Trophoblast cell (in vitro differentiated cells and primary cell): ENCODE measurements around the gene NOPCHAP1.
"Not testable (repeated sequence)": the region's sequence is repeated elsewhere in the genome, so short reads cannot be mapped to it uniquely, and the experiment has no call there.

Source experiments
- DNase-seq, 2 donors: peaks; one replicate each; pipeline ENCODE4 v3.0.0-alpha.2; 2016
- H2AFZ ChIP-seq: 2 replicates; pipeline ENCODE4 v1.6.1; 2013; ENCODE audit warnings: low read length, moderate library complexity, mild to moderate bottlenecking; ENCODE audit not compliant: insufficient read depth, poor library complexity
- H2AK5ac ChIP-seq: 2 replicates; pipeline ENCODE4 v1.6.1; 2013; ENCODE audit warnings: mild to moderate bottlenecking, low read length
- H2BK120ac ChIP-seq: 2 replicates; pipeline ENCODE4 v1.6.1; 2013; ENCODE audit warnings: low read length, mild to moderate bottlenecking, moderate library complexity; ENCODE audit not compliant: insufficient read depth, poor library complexity
- H2BK12ac ChIP-seq: 2 replicates; pipeline ENCODE4 v1.6.1; 2013; ENCODE audit warnings: mild to moderate bottlenecking, low read length, moderate library complexity
- H2BK5ac ChIP-seq: 2 replicates; pipeline ENCODE4 v1.6.1; 2013; ENCODE audit warnings: low read length, low read depth, moderate library complexity, mild to moderate bottlenecking; ENCODE audit not compliant: poor library complexity
- H3K14ac ChIP-seq: 2 replicates; pipeline ENCODE4 v1.6.1; 2013; ENCODE audit warnings: mild to moderate bottlenecking, low read length
- H3K18ac ChIP-seq: 2 replicates; pipeline ENCODE4 v1.6.1; 2013; ENCODE audit warnings: mild to moderate bottlenecking, low read length
- H3K23ac ChIP-seq: 2 replicates; pipeline ENCODE4 v1.6.1; 2013; ENCODE audit warnings: low read length
- H3K27ac ChIP-seq: 2 replicates; pipeline ENCODE4 v1.5.1; 2013; ENCODE audit warnings: low read depth, mild to moderate bottlenecking, inconsistent platforms, low read length, moderate library complexity
- H3K27me3 ChIP-seq: 2 replicates; pipeline ENCODE4 v1.6.1; 2013; ENCODE audit warnings: inconsistent platforms, mild to moderate bottlenecking, low read length, moderate library complexity; ENCODE audit not compliant: insufficient read depth
- H3K36me3 ChIP-seq, 2 experiments: 1 replicate in 1 of 2; 2 replicates in 1 of 2; pipeline ENCODE4 v1.6.1; 2013; ENCODE audit warnings: low read length in 2 of 2, mild to moderate bottlenecking in 2 of 2, moderate library complexity in 1 of 2; ENCODE audit not compliant: insufficient read depth in 2 of 2, control insufficient read depth in 1 of 2
- H3K4ac ChIP-seq: 2 replicates; pipeline ENCODE4 v1.6.1; 2013; ENCODE audit warnings: low read depth, mild to moderate bottlenecking, low read length, moderate library complexity
- H3K4me1 ChIP-seq, 2 experiments: 1 replicate in 1 of 2; 2 replicates in 1 of 2; pipeline ENCODE4 v1.6.1; 2013; ENCODE audit warnings: low read length in 2 of 2, mild to moderate bottlenecking in 2 of 2, moderate library complexity in 1 of 2; ENCODE audit not compliant: insufficient read depth in 2 of 2, control insufficient read depth in 1 of 2
- H3K4me2 ChIP-seq: 2 replicates; pipeline ENCODE4 v1.6.1; 2013; ENCODE audit warnings: inconsistent platforms, mild to moderate bottlenecking, low read length, moderate library complexity
- H3K4me3 ChIP-seq: 2 replicates; pipeline ENCODE4 v1.5.1; 2013; ENCODE audit warnings: mild to moderate bottlenecking, low read depth, low read length, inconsistent platforms
- H3K79me1 ChIP-seq: one replicate; pipeline ENCODE4 v1.6.1; 2013; ENCODE audit warnings: low read length
- H3K79me2 ChIP-seq: 2 replicates; pipeline ENCODE4 v1.6.1; 2013; ENCODE audit warnings: low read length, mild to moderate bottlenecking; ENCODE audit not compliant: control insufficient read depth, insufficient read depth, poor library complexity
- H3K9ac ChIP-seq: 2 replicates; pipeline ENCODE4 v1.6.1; 2013; ENCODE audit warnings: mild to moderate bottlenecking, low read length
- H3K9me3 ChIP-seq: 2 replicates; pipeline ENCODE4 v1.6.1; 2013; ENCODE audit warnings: low read depth, mild to moderate bottlenecking, control low read depth, inconsistent platforms, low read length; ENCODE audit not compliant: insufficient read depth
- H4K12ac ChIP-seq: 2 replicates; pipeline ENCODE4 v1.6.1; 2013; ENCODE audit warnings: low read depth, mild to moderate bottlenecking, low read length, moderate library complexity
- H4K8ac ChIP-seq: 2 replicates; pipeline ENCODE4 v1.6.1; 2013; ENCODE audit warnings: low read depth, mild to moderate bottlenecking, low read length, moderate library complexity
- H4K91ac ChIP-seq: one replicate; pipeline ENCODE4 v1.6.1; 2013; ENCODE audit warnings: low read depth, mild to moderate bottlenecking, low read length, moderate library complexity
- WGBS: extraction: QIAGEN DNeasy Blood & Tissue Kit; methylation state at CpG from one replicate; pipeline ENCODE4 v1.1.7; 2013; ENCODE audit warnings: missing lambda C conversion rate; ENCODE audit not compliant: insufficient read length, insufficient coverage; ENCODE audit errors: extremely low coverage; 5-methylcytosine and 5-hydroxymethylcytosine counted together

Gene NOPCHAP1

DNA sequence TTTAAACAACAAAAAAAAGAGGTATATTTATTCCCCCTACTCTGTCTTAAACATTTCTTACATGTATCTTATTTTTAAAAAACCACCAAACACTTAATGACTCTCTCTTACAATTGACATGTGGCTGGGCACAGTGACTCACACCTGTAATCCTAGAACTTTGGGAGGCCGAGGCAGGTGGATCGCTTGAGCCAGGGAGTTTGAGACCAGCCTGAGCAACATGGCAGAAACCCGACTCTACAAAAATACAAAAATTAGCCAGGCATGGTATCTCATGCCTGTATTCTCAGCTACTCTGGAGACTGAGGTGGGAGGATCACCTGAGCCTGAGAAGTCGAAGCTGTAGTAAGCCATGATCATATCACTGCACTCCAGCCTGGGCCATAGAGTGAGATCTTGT, 44.0 kb upstream of the NOPCHAP1 start:
- H3K14ac ChIP-seq: no peak overlapping the region
- no peak overlapping the region for H3K4ac ChIP-seq
- no peaks in the 10 kb centered on the region for H3K79me1 ChIP-seq
- H3K23ac ChIP-seq: no peak overlapping the region
- H3K27ac ChIP-seq: no peak overlapping the region
- no peak overlapping the region for H3K18ac ChIP-seq
- no peak overlapping the region for H3K9ac ChIP-seq
- H2BK12ac ChIP-seq: no peak overlapping the region
- no peak overlapping the region for H3K4me3 ChIP-seq
- H3K9me3 ChIP-seq: peaks cover 2% of the 10 kb centered on the region
- no peak overlapping the region for H2AFZ ChIP-seq
- no peak overlapping the region for H4K91ac ChIP-seq
- H2BK120ac ChIP-seq: no peak overlapping the region
- H3K4me2 ChIP-seq: no peak overlapping the region
- no CpG with 5 or more reads among the region's 4 CpGs for WGBS
- H3K79me2 ChIP-seq: no peaks in the 10 kb centered on the region
- no peak overlapping the region for H2BK5ac ChIP-seq
- H3K4me1 ChIP-seq: no peaks in the 10 kb centered on the region
- no peaks in the 10 kb centered on the region for H3K27me3 ChIP-seq
- H3K36me3 ChIP-seq: no peaks in the 10 kb centered on the region
- no peak overlapping the region for H4K12ac ChIP-seq
- DNase-seq: no peak
- H2AK5ac ChIP-seq: no peak overlapping the region
- H4K8ac ChIP-seq: no peak overlapping the region

- H2BK5ac ChIP-seq, H3K4ac ChIP-seq, DNase-seq, H4K8ac ChIP-seq, H3K9ac ChIP-seq, H4K91ac ChIP-seq, H3K27me3 ChIP-seq, H3K23ac ChIP-seq, H3K79me1 ChIP-seq, H3K14ac ChIP-seq, H3K9me3 ChIP-seq, H2AK5ac ChIP-seq, H3K4me1 ChIP-seq, H3K4me2 ChIP-seq, H3K27ac ChIP-seq, H3K79me2 ChIP-seq, H2BK120ac ChIP-seq, H2BK12ac ChIP-seq, H2AFZ ChIP-seq, H4K12ac ChIP-seq, H3K36me3 ChIP-seq, H3K4me3 ChIP-seq, H3K18ac ChIP-seq: not testable (repeated sequence)
- no CpG with 5 or more reads among the region's 8 CpGs for WGBS
These were observed 42.7 kb upstream of the NOPCHAP1 start for GRCh38 chr12:104943401-104943800.

DNA sequence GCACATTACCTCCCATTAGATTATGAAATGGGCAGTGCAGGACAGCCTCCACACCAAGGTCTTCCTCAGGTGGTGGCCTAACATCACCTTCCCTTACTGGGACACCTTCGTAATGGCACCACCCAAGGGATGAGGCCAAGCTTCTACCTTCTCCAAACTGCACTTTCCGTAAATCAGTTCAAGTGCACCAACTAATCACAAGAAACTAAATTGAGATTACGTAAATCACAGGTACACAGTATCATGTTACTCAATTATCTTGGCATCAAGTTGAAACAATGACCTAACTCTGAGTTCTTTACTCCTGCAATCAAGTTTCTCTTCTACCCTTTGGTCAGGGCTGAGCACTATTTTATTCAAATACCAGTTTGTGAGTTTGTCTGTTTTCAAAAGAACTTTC, 41.9 kb upstream of the NOPCHAP1 start:
- Histone ChIP-seq H2BK120ac (no peak overlapping the region), H2BK5ac (no peak overlapping the region), H3K14ac (no peak overlapping the region), H3K9me3 (peaks cover 2% of the 10 kb centered on the region), H3K4me3 (no peak overlapping the region), H3K4me2 (no peak overlapping the region), H3K27ac (no peak overlapping the region), H3K36me3 (no peaks in the 10 kb centered on the region), H3K9ac (no peak overlapping the region), H3K4me1 (no peaks in the 10 kb centered on the region), H3K79me1 (no peaks in the 10 kb centered on the region), H2AK5ac (no peak overlapping the region), H3K27me3 (no peaks in the 10 kb centered on the region), H3K4ac (no peak overlapping the region), H3K23ac (no peak overlapping the region), H4K8ac (no peak overlapping the region), H3K79me2 (no peaks in the 10 kb centered on the region), H4K12ac (no peak overlapping the region), H3K18ac (no peak overlapping the region), H4K91ac (no peak overlapping the region), H2AFZ (no peak overlapping the region), H2BK12ac (no peak overlapping the region)
- no CpG with 5 or more reads among the region's 3 CpGs for WGBS
- no peak for DNase-seq

DNA sequence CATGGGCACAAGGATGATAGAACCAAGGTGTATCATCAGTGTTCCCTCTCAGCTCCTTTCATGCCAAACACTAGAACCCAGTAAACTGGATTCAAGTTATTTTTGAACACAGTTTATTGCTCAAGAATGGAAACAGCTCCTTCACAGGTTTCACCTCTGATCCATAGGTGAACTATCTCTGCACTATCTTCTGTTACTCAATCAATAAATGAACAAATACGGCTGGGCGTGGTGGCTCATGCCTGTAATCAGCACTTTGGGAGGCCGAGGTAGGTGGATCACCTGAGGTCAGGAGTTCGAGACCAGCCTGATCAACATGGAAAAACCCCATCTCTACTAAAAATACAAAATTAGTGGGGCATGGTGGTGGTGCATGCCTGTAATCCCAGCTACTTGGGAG, 37.4 kb upstream of the NOPCHAP1 start:
- not testable (repeated sequence) for H3K9me3 ChIP-seq, H2BK5ac ChIP-seq
- no CpG with 5 or more reads among the region's 4 CpGs for WGBS

More for the DNA sequence above, 37.4 kb upstream of the NOPCHAP1 start:
- DNase-seq, H3K4me3 ChIP-seq, H3K36me3 ChIP-seq, H2AK5ac ChIP-seq, H2AFZ ChIP-seq, H3K14ac ChIP-seq, H3K18ac ChIP-seq, H4K8ac ChIP-seq, H2BK120ac ChIP-seq, H3K9ac ChIP-seq, H2BK12ac ChIP-seq, H4K91ac ChIP-seq, H3K27me3 ChIP-seq, H3K23ac ChIP-seq, H3K4ac ChIP-seq, H3K27ac ChIP-seq, H3K79me1 ChIP-seq, H3K4me1 ChIP-seq, H4K12ac ChIP-seq, H3K4me2 ChIP-seq, H3K79me2 ChIP-seq: not testable (repeated sequence)
